ENCODE results near the gene ZNF891.

- TF ChIP-seq SP1 (IDR thresholded peaks at IDR 0.05) (no peak), SUZ12 (IDR thresholded peaks at IDR 0.05) (no peak), ELF4 (IDR thresholded peaks at IDR 0.05) (no peak), FOXM1 (IDR thresholded peaks at IDR 0.05; ENCODE audit: borderline replicate concordance) (no peak), HDGF (IDR thresholded peaks at IDR 0.05; ENCODE audit: borderline replicate concordance) (no peak), FOXA1 (IDR thresholded peaks at IDR 0.05) (no peak)
These were observed 15.9 kb upstream of the ZNF891 start for GRCh38 chr12:133145981-133146380.
